LoVo (cell line): ENCODE data around the gene IL13.
"Not testable (repeated sequence)": the region's sequence is repeated elsewhere in the genome, so short reads cannot be mapped to it uniquely, and the experiment has no call there.

Experiments used
- DNase-seq: peaks from one replicate; pipeline ENCODE4 v3.0.0-alpha.2; 2016; ENCODE audit warnings: low spot score

Gene IL13

DNA sequence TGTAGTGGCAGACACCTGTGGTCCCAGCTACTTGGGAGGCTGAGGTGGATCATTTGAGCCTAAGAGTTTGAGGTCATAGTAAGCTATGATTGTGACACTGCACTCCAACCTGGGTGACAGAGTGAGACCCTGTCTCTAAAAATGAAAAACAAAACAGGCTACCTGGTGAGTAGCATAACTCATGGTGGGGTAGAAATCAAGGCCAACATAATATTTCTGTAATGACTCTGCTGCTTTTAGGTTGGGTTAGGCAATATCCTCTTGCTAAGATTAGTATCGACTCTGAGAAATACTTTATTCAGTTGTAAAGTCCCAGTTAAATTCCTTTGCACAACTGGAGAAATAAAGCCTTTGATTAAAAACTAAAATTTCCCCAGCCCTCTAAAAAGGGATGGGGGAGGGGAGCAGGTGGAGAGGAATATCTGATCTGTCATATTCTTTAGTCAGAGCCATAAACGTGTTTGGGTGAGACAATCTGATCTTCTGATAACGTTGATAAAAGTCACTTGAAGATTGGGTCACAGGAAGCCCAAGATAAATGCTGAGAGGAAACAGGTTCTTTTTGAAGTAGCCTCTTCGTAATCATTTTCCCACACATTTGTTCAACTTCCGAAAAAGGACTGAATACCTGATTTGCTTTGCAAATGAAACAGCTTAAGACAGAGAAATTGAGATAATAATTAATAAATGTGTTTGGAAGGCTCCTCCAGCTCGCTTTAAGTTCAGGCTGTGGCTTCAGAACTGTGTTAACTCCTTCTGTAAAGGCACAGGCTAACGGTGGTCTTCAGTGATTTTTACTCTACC lies 30.8 kb downstream of the IL13 start:
- no peak for DNase-seq

GRCh38 chr5:132689513-132689912 lies 31.5 kb downstream of the IL13 start:
- DNase-seq = no peak

DNA sequence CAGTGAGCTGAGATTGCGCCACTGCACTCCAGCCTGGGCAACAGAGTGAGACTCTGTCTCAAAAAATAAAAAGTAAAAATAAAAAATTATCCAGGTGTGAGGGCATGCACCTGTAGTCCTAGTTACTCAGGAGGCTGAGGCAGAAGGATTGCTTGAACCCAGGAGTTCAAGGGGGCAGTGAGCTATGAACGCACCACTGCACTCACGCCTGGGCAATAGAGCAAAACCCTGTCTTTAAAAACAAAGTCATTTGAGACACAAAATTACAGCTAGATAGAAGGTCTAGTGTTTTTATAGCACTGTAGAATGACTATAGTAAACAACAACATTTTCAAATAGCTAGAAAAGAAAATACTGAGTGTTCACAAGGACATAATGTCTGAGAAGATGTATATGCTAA lies 32.2 kb downstream of the IL13 start:
- no peak for DNase-seq

- DNase-seq = not testable (repeated sequence)
Measured at GRCh38 chr5:132691755-132692631, 34.0 kb downstream of the IL13 start.

DNA sequence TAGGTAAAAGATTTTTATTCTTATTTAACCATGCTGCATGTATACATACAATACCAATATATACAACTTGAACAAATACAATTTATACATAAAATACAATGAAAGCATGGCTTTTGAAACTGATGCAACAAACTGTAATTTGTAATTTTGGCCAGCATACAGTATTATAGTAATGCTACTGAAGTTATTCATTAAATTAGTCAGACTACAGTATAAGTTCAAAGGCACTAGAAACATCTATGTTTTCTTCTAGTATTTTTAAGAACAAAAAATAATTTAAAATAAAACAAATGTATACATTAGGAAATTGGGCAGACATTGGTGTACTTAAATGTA lies 34.6 kb downstream of the IL13 start:
- no peak for DNase-seq

DNA sequence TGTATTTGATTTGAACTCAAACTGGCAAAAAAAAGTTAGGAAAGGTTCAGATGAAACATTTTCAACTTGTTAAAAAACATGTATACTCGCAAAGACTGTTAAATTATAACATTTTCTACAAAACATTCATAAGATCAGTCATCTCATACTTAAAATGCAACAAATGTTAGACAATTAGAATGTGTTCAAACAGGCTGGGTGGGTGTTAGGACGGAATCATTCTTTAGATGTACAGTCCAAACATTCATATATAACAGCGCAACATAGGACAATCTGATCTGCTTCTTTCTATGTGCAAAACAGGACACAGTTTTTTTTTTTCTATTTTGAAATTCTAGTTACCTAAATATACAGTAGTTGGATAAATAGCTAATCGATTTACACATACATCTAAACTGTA lies 38.0 kb downstream of the IL13 start:
- DNase-seq = no peak

DNA sequence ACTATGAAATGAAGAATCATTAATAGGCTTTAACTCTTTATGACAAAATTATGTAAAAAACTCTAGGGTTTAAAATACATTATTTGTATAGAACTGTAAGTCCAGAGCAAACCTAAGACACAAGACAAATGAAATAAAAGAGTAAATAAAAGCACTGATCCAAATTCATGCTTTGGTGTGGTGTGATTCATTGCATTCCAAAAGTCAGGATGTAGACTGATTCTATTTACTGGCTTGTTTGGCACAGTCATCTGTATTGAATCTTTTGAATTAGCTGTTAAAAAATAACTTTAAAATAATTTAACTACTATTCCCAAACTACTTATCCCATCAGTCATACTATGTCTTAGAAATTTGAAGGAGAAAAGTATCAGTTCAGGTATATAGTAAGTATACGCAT lies 46.9 kb downstream of the IL13 start:
- DNase-seq = no peak

DNA sequence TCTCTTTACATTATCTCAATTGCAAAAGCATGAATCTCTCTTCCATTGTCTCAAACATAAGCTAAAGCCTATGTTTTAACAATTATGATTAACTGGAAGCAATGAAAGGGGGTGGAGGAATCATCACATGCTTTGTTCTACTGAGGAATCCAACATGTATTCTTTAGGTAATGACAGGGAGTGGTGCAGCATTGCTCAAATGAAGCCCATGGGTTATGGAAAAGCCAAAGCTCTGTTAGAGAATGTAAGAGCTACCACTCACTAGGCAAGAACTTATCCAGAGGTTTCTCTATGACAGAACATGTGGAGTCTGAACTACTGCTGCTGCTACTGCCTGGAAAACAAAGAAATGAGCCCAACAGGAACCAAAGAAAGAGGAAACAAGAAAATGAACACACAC lies 50.7 kb downstream of the IL13 start:
- no peak for DNase-seq
